NCI-H748 (cell line): ENCODE results near the gene TRIB2.

Source experiments
- DNase-seq: peaks from one replicate; lab custom pipeline; 2025; ENCODE audit not compliant: unreplicated experiment; lab: John Stamatoyannopoulos, UW

TRIB2 gene

GRCh38 chr2:12771154-12771553 is 54.4 kb downstream of the TRIB2 start:
- DNase-seq = no peak

- DNase-seq = no peak
Measured at GRCh38 chr2:12773586-12774394, 57.1 kb downstream of the TRIB2 start.

- DNase-seq = no peak
Measured at GRCh38 chr2:12774395-12774727, 57.6 kb downstream of the TRIB2 start.

GRCh38 chr2:12776521-12776961 is 59.8 kb downstream of the TRIB2 start:
- DNase-seq = no peak

GRCh38 chr2:12778369-12778768 is 61.6 kb downstream of the TRIB2 start:
- no peak for DNase-seq

GRCh38 chr2:12778811-12779579 is 62.3 kb downstream of the TRIB2 start:
- DNase-seq = no peak

- no peak for DNase-seq
Measured at GRCh38 chr2:12781329-12781728, 64.6 kb downstream of the TRIB2 start.

GRCh38 chr2:12787891-12788801 is 71.4 kb downstream of the TRIB2 start:
- no peak for DNase-seq

GRCh38 chr2:12791906-12792305 is 75.2 kb downstream of the TRIB2 start:
- DNase-seq = no peak
